ENCODE data around the gene PDE8A.

The PDE8A gene

GRCh38 chr15:84981711-84982300, at the start of gene PDE8A:
PDE8A (plus strand) TSS chr15:84981856; CDS start chr15:84982163, 307 bp downstream.
- no peak for TF ChIP-seq CTCF (conservative IDR thresholded peaks at IDR 0.05)
- H3K27ac ChIP-seq = peak within 1 kb of the TSS; percentile 86

GRCh38 chr15:84934942-84935729, 46.5 kb upstream of the PDE8A start:
- peak; percentile 62 for TF ChIP-seq CTCF (conservative IDR thresholded peaks at IDR 0.05)
- H3K27ac ChIP-seq = no peak overlapping the region

- no peak for TF ChIP-seq CTCF (conservative IDR thresholded peaks at IDR 0.05)
- H3K27ac ChIP-seq = no peak overlapping the region
Observed at GRCh38 chr15:84937144-84937543, 44.5 kb upstream of the PDE8A start.

- H3K27ac ChIP-seq = no peak overlapping the region
Observed at GRCh38 chr15:84938726-84939125, 42.9 kb upstream of the PDE8A start.

GRCh38 chr15:84940399-84940798, 41.3 kb upstream of the PDE8A start:
- no peak for TF ChIP-seq CTCF (conservative IDR thresholded peaks at IDR 0.05)
- H3K27ac ChIP-seq = no peak overlapping the region

More at GRCh38 chr15:84938726-84939125, 42.9 kb upstream of the PDE8A start:
- TF ChIP-seq CTCF (conservative IDR thresholded peaks at IDR 0.05) = no peak

- H3K27ac ChIP-seq = no peak overlapping the region
- TF ChIP-seq CTCF (conservative IDR thresholded peaks at IDR 0.05) = no peak
Observed at GRCh38 chr15:84942456-84942855, 39.2 kb upstream of the PDE8A start.

- H3K27ac ChIP-seq = no peak overlapping the region
- TF ChIP-seq CTCF (conservative IDR thresholded peaks at IDR 0.05) = no peak
Observed at GRCh38 chr15:84944311-84944710, 37.3 kb upstream of the PDE8A start.
